CD14-positive monocyte (primary cell): ENCODE measurements around the gene HAUS5. TPM values are rescaled to one million over a fixed set of nuclear protein-coding genes. Genes with fewer than 3 reads are reported as not detected.

ENCODE experiments used
- DNase-seq, 3 donors: peaks; one replicate each; pipeline ENCODE4 v3.0.0-alpha.2; 2011 to 2022
- H2AFZ ChIP-seq: 2 replicates; pipeline ENCODE4 v1.6.0; 2012; ENCODE audit warnings: mild to moderate bottlenecking, low read depth, low read length, inconsistent platforms; ENCODE audit not compliant: insufficient read depth, poor library complexity, severe bottlenecking
- H3K27ac ChIP-seq, 2 donors: 1 replicate in 1 of 2; 2 replicates in 1 of 2; pipeline ENCODE4 v1.5.1; 2012 to 2013; ENCODE audit warnings: low read length in 2 of 2, control low read depth in 1 of 2, inconsistent platforms in 1 of 2, low read depth in 1 of 2, mild to moderate bottlenecking in 1 of 2
- H3K27me3 ChIP-seq, 2 donors: one replicate each; pipeline versions ENCODE4 v1.6.0 to v1.6.1; 2011 to 2013; ENCODE audit warnings: low read length in 2 of 2; ENCODE audit not compliant: control insufficient read depth in 2 of 2, insufficient read depth in 2 of 2
- H3K36me3 ChIP-seq, 2 donors: replicated peaks in 1 of 2; 1 replicate in 1 of 2; 2 replicates in 1 of 2; pipeline versions ENCODE4 v1.5.1 to v1.6.1; 2012 to 2013; ENCODE audit warnings: low read length in 2 of 2, control low read depth in 1 of 2, inconsistent platforms in 1 of 2, mild to moderate bottlenecking in 1 of 2; ENCODE audit not compliant: insufficient read depth in 2 of 2, control insufficient read depth in 1 of 2
- H3K4me1 ChIP-seq, 2 donors: 1 replicate in 1 of 2; 2 replicates in 1 of 2; pipeline versions ENCODE4 v1.5.1 to v1.6.1; 2012 to 2013; ENCODE audit warnings: low read length in 2 of 2, control low read depth in 1 of 2, inconsistent platforms in 1 of 2, mild to moderate bottlenecking in 1 of 2, moderate library complexity in 1 of 2; ENCODE audit not compliant: insufficient read depth in 2 of 2, control insufficient read depth in 1 of 2
- H3K4me2 ChIP-seq: replicated peaks from 2 replicates; pipeline ENCODE3; 2012; ENCODE audit warnings: low read length, moderate library complexity, mild to moderate bottlenecking; ENCODE audit not compliant: poor library complexity, severe bottlenecking; ENCODE audit errors: extremely low read depth
- H3K4me3 ChIP-seq, 3 experiments: fragments of 200-600 bp in 1 of 3; sonication (generic) in 1 of 3; replicated peaks in 1 of 3; 1 replicate in 2 of 3; 2 replicates in 1 of 3; pipeline ENCODE4 v1.5.1; 2011 to 2013; ENCODE audit warnings: low read length in 3 of 3, mild to moderate bottlenecking in 3 of 3, control low read depth in 2 of 3, low read depth in 2 of 3, inconsistent platforms in 1 of 3, moderate library complexity in 1 of 3
- H3K79me2 ChIP-seq: 2 replicates; pipeline ENCODE4 v1.6.0; 2012; ENCODE audit warnings: mild to moderate bottlenecking, control low read depth, inconsistent platforms, low read length, moderate library complexity; ENCODE audit not compliant: insufficient read depth
- H3K9ac ChIP-seq: 2 replicates; pipeline ENCODE4 v1.6.0; 2017; ENCODE audit warnings: low read length, mild to moderate bottlenecking; ENCODE audit not compliant: insufficient read depth, poor library complexity, severe bottlenecking
- H3K9me3 ChIP-seq, 2 donors: replicated peaks in 1 of 2; 1 replicate in 1 of 2; 2 replicates in 1 of 2; pipeline versions ENCODE4 v1.5.1 to v1.6.1; 2012 to 2013; ENCODE audit warnings: low read length in 2 of 2, control low read depth in 1 of 2; ENCODE audit not compliant: control insufficient read depth in 1 of 2, insufficient read depth in 1 of 2
- H4K20me1 ChIP-seq: 2 replicates; pipeline ENCODE4 v1.6.0; 2012; ENCODE audit warnings: mild to moderate bottlenecking, low read length, control low read depth, moderate library complexity; ENCODE audit not compliant: insufficient read depth
- H3K27ac Mint-ChIP-seq, 7 donors: one replicate each; pipeline ENCODE4 v1.8.0; 2020; ENCODE audit warnings: mild to moderate bottlenecking in 7 of 7, mixed read lengths in 7 of 7, moderate library complexity in 6 of 7, inconsistent platforms in 2 of 7
- H3K27me3 Mint-ChIP-seq, 3 donors: one replicate each; pipeline ENCODE4 v1.8.0; 2021 to 2022; ENCODE audit warnings: low read depth in 3 of 3, mild to moderate bottlenecking in 3 of 3, mixed read lengths in 3 of 3, moderate library complexity in 3 of 3, inconsistent platforms in 1 of 3
- H3K36me3 Mint-ChIP-seq, 2 donors: one replicate each; pipeline ENCODE4 v1.8.0; 2020; ENCODE audit warnings: mixed read lengths in 2 of 2, inconsistent platforms in 1 of 2, mild to moderate bottlenecking in 1 of 2
- H3K4me1 Mint-ChIP-seq: one replicate; pipeline ENCODE4 v1.8.0; 2020; ENCODE audit warnings: mild to moderate bottlenecking, mixed read lengths
- H3K4me3 Mint-ChIP-seq, 2 donors: one replicate each; pipeline ENCODE4 v1.8.0; 2020; ENCODE audit warnings: mild to moderate bottlenecking in 2 of 2, mixed read lengths in 2 of 2, moderate library complexity in 1 of 2
- H3K9me3 Mint-ChIP-seq, 7 donors: one replicate each; pipeline ENCODE4 v1.8.0; 2020 to 2022; ENCODE audit warnings: mixed read lengths in 7 of 7, mild to moderate bottlenecking in 6 of 7, moderate library complexity in 6 of 7, inconsistent platforms in 2 of 7
- CTCF ChIP-seq: fragments of 200-600 bp; IDR thresholded peaks from one replicate; pipeline ENCODE4 v1.8.0; 2022; ENCODE audit warnings: antibody characterized with exemption, mild to moderate bottlenecking
- WGBS: methylation state at CpG from one replicate; pipeline ENCODE4 v1.1.5; 2013; ENCODE audit warnings: missing lambda C conversion rate; ENCODE audit not compliant: insufficient coverage; 5-methylcytosine and 5-hydroxymethylcytosine counted together
- intact Hi-C, 2 donors: fragments of 100-400 bp; cut with micrococcal nuclease; formaldehyde crosslinking; loops; one replicate each; pipeline versions ENCODE4 v1.15.0 to v1.15.1; 2023
- polyA plus RNA-seq, 3 donors: library from polyadenylated mRNA; depleted of rRNA in 1 of 3; unstranded in 2 of 3; stranded (reverse) in 1 of 3; fragments of 300-500 nt in 2 of 3; fragments of >200 nt in 1 of 3; fragmentation: Illumina TruSeq in 2 of 3; gene quantifications; 1 replicate in 2 of 3; 2 replicates in 1 of 3; pipeline ENCODE4 v1.2.3, GENCODE V29; 2012 to 2021

The HAUS5 gene
- polyA plus RNA-seq, 3 donors, result 0.94 to 6.3 (median 0.99) TPM

- H3K4me1 ChIP-seq, result peaks cover 14 to 15% of the 10 kb centered on the region in 2 donors
- no peaks in the 10 kb centered on the region for H4K20me1 ChIP-seq
- peak overlapping the region; percentile 85 to 99 for H3K27ac ChIP-seq
- peaks cover 0 to 3% (median 2%) of the 10 kb centered on the region in 3 donors for H3K27me3 Mint-ChIP-seq
- peak overlapping the region; percentile 93 to 98 for H3K4me3 Mint-ChIP-seq
- H3K27ac Mint-ChIP-seq, result peak overlapping the region; percentile 96 to 100 (median 96)
- peaks cover 11% of the 10 kb centered on the region for H3K79me2 ChIP-seq
- H2AFZ ChIP-seq, result peak overlapping the region; percentile 89
- no peaks in the 10 kb centered on the region for H3K27me3 ChIP-seq
- H3K9ac ChIP-seq, result peak overlapping the region; percentile 98
- H3K36me3 ChIP-seq, result peaks cover 37 to 41% of the 10 kb centered on the region in 2 donors
- no peaks in the 10 kb centered on the region for H3K9me3 ChIP-seq
- 11% methylated on average over 13 of the region's 15 CpGs for WGBS
- peak overlapping the region; percentile 41 to 99 (median 98) for H3K4me3 ChIP-seq
- peak overlapping the region; percentile 88 for H3K4me2 ChIP-seq
- no peak for DNase-seq
- peaks cover 0 to 3% (median 0%) of the 10 kb centered on the region in 7 donors for H3K9me3 Mint-ChIP-seq
- intact Hi-C loops, result loop anchor here (2.0 to 5.0 kb wide), 5 partner anchors 16 to 488 kb away; partner anchors contain the start of genes HAUS5 (in 1 of the 2), KMT2B (in 1 of the 2), LIN37 (in 1 of the 2) and PSENEN (in 1 of the 2)
- no peak for TF ChIP-seq CTCF
- peaks cover 13% of the 10 kb centered on the region for H3K4me1 Mint-ChIP-seq
- peaks cover 38 to 43% of the 10 kb centered on the region in 2 donors for H3K36me3 Mint-ChIP-seq
These were observed 16.7 kb downstream of the HAUS5 start for GRCh38 chr19:35629332-35629633.

DNA sequence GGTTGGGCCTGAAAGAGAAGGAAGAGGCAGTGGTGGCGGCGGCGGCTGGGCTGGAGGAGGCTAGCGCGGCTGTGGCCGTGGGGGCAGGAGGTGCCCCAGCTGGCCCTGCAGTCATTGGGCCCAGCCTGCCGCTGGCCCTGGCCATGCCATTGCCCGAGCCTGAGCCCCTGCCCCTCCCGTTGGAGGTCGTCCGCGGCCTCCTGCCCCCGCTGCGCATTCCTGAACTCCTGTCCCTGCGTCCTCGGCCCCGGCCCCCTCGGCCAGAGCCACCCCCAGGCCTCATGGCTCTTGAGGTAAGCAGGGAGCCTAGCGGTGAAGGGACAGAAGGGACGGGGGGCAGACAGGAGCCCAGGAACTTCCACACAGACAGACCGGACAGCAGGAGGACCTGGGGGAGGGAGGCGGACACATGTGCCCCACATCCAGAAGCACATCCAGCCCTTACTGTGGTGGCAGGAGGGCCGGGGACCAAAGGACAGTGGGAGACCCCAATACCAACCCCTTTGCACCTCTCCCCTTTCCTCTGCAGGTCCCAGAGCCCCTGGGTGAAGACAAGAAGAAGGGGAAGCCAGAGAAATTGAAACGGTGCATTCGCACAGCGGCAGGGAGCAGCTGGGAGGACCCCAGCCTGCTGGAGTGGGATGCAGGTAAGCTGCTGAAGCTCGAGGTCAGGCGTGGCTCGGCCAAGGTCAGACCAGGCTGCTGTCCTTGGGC lies 21.3 kb downstream of the HAUS5 start:
- Histone ChIP-seq H3K36me3 (peaks cover 61 to 82% of the 10 kb centered on the region in 2 donors), H3K9me3 (no peaks in the 10 kb centered on the region), H4K20me1 (no peaks in the 10 kb centered on the region), H3K4me1 (peaks cover 7% of the 10 kb centered on the region in 2 donors), H3K79me2 (peaks cover 11% of the 10 kb centered on the region), H3K27ac (no peak overlapping the region), H3K4me3 (no peak overlapping the region), H3K27me3 (no peaks in the 10 kb centered on the region), H3K4me2 (no peak overlapping the region), H2AFZ (no peak overlapping the region), H3K9ac (no peak overlapping the region)
- TF ChIP-seq CTCF, result no peak
- intact Hi-C loops, result no loop called here
- Mint-ChIP-seq H3K27me3 (peaks cover 0 to 2% (median under 1%) of the 10 kb centered on the region in 3 donors), H3K4me1 (peaks cover 7% of the 10 kb centered on the region), H3K27ac (peak overlapping the region in 2 of 7 donors; percentile 27 to 54), H3K9me3 (no peaks in the 10 kb centered on the region), H3K4me3 (no peak overlapping the region), H3K36me3 (peaks cover 71 to 85% of the 10 kb centered on the region in 2 donors)
- no peak for DNase-seq
- WGBS, result 97% methylated on average over 20 of the region's 29 CpGs
